Jurkat, Clone E6-1 (cell line): ENCODE results near the gene APPBP2.
"Not testable (repeated sequence)": the region's sequence is repeated elsewhere in the genome, so short reads cannot be mapped to it uniquely, and the experiment has no call there.

Source experiments
- DNase-seq: peaks from one replicate; pipeline ENCODE4 v3.0.0-alpha.2; 2011; ENCODE audit warnings: low read depth, low spot score
- H3K4me3 ChIP-seq: 2 replicates; pipeline ENCODE4 v1.5.1; 2011; ENCODE audit warnings: mild to moderate bottlenecking, low read length, control low read depth, moderate library complexity

Gene APPBP2

DNA sequence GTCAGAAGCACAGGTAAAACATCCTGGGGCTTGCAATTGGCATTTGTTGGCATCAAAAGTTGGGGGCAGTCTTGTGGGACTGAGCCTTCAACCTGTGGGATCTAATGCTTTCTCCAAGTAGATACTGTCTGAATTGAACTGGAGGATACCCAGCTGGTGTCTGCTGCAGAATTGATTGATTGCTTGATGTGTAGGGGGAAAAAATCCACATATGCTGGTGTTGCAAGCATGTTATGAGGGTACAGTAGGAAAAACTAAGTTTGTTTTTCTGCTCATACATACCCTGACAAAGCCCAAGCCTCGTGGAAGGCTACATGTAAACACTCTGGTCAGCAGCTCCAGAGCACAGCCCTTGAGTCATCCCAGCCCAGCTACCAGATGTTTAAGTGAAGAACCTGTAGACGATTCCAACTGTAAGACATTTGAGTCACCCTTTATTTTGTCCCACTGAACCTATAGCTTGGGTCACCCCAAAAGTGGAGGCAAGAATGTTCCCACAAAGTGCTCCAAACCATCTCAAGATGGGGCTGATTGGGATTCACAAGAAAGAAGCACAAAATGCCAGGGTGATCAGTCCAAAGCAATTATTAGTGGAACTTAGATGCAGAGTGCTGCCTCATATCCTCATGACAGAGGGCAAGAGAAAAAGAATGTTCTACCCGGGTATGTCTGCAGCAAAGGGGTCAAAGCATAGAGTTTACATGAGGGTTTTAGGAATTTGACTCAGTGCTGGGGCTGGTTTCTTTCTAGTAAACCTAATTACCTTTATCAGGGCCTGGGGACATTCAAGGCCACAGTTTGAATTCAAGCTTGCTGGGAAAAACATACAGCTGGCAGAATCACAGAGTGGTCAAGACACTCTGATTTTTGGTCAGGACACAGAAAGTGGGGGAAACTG, 9.6 kb upstream of the APPBP2 start:
- DNase-seq: no peak
- no peak overlapping the region for H3K4me3 ChIP-seq

DNA sequence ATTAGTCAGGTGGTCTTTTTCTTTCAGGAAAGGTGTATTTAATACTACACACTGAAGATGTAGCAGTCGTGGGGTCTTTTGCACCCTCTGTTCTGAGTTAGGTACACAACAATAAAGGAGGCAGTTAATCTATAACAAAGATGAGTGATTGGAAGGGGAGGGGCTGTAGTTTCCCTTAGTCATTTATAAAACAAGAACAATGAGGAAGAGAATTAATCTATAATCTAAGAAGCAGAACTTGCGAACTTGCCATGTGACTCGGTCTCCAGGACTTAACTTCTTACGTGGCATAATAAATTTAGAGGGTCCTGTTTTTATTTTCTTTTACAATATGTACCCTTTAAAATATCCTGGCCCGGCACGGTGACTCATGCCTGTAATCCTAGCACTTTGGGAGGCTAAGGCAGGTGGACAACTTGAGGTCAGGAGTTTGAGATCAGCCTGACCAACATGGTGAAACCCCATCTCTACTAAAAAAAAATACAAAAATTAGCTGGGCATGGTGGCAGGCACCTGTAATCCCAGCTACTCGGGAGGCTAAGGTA, 8.6 kb upstream of the APPBP2 start:
- DNase-seq: no peak
- H3K4me3 ChIP-seq: no peak overlapping the region

GRCh38 chr17:60534010-60534555, 8.0 kb upstream of the APPBP2 start:
- no peak for DNase-seq
- H3K4me3 ChIP-seq: no peak overlapping the region

DNA sequence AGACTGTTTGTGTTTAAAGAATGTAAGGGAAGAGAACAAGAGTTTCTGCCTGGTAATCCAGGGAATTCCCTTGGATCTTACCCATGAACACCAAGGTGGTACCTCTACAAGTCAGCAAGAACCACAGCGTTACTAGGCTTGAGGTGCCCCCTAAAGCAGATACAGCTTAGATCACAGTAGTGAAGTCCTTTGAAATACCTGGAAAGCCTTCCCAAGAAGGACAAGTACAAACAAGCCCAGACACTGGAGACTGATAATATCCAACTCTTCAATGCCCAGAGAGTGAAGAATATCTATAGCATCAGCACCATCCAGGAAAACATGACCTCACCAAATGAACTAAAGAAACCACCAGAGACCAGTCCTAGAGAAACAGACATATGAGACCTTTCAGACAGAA, 3.8 kb upstream of the APPBP2 start:
- DNase-seq: no peak
- H3K4me3 ChIP-seq: no peak overlapping the region

- no peak for DNase-seq
- H3K4me3 ChIP-seq: no peak overlapping the region
Measured at GRCh38 chr17:60528828-60529227, 2.8 kb upstream of the APPBP2 start.

DNA sequence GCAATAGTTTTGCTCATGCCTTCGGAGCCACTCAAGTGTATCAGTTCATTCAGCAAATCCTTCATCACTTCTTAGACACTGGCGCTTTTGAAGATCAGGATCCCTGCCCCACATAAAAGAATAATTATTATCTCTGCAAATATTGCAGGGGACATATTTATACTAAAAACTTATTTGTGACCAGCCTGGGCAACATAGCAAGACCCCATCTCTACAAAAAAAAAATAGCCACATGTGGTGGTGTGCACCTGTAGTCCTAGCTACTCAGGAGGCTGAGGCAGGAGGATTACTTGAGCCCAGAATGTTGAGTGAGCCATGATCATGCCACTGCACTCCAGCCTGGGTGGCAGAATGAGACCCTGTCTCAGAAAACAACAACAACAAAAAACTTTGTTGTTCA, 1.7 kb upstream of the APPBP2 start:
- H3K4me3 ChIP-seq: no peak overlapping the region
- no peak for DNase-seq

DNA sequence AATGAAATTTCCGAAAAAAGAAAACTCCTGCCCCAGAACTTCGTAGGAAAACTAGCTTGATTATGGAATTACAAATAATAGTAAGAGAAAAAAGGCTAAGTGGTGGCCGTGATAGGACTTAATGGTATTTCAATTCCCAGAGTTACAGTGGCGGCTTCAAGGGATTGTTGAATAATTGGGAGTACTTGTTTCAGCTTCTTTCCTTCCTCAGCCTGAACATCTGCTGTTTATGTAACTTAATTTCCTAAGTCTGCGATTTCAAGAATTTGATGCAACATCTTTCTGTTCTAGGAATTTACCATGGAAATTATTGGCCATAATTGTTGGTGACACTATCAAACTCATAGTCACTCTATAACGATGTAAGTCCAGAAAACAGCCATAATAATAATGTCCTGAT, 684 bp upstream of the APPBP2 start:
- no peak for DNase-seq
- H3K4me3 ChIP-seq: peak overlapping the region; percentile 99

DNA sequence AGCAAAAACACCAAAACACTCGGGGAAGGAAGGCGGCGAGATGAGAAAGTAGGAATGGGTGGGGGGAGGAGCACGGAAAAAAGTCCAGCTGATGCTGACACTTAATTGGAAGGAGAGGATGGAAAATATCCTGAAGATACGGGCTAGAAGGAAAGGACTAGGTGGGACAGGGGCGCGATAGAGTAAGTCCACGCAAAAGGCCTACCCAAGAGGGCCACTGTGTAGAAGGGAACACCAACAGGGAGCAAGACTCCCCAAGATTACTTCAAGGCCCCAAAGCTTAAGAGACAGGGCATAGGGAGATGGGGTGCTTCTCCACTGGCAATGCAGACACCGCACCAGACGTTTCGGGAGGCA, 736 bp downstream of the APPBP2 start:
- no peak for DNase-seq
- H3K4me3 ChIP-seq: peak overlapping the region; percentile 99

DNA sequence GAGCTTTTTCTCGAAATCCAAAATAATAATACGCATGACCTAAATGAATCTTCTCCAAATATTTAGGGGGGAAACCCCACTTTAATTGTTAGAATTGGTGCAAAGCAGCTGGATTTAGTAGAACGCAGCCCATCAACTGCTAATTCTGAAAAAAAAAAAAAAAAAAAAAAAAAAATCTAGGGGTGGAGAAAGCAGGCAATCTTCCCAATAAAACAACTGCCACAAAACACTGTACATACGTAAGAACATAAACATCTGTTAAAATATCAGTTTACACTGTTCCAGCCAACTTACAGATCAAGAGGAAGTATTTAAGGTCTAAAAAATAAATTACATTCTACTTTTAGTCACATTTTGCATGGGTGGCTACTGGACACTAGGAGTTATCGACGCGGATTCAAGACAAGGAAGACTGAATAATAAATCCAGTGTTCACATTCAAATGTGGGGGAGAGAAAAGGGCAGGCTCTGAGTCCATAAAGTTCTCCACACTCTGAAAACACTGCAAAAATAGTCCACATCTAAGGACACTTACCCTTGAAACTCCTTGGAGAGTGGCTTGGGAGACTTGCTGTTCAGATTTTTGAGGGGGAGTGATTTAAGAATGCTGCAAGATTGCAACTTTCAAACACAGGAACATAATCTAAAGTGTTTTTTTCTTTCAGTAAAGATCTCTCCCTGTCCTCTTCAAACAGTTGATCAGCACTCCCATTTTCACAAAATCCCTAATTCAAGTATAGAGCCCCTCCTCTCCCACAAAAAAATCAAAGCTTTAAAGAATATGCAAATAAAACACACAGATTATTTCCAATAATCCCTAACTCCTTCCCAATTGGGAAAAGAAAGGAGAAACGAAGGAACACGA, 1.3 kb downstream of the APPBP2 start:
- peak overlapping the region; percentile 99 for H3K4me3 ChIP-seq
- DNase-seq: no peak

DNA sequence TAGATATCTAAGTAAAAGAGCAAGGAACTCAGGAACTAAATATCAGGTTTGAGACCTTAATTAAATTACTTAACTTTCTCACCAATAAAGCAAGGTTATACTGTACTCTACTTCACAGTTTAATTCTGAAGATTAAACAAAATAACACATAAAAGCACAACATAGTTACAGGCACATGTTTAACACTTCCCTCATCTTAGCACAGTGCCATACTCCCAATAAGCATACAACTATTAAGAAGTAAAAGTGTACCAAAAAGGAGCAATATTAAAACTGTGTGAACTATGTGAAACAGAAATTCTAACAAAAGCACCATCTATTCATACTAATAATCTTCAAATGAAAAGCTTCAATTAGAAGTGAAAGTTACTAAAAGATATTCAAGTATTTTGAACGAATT, 2.2 kb downstream of the APPBP2 start:
- no peak for DNase-seq
- no peak overlapping the region for H3K4me3 ChIP-seq

GRCh38 chr17:60522889-60523626, 3.0 kb downstream of the APPBP2 start:
- no peak overlapping the region for H3K4me3 ChIP-seq

GRCh38 chr17:60519795-60520194, 6.2 kb downstream of the APPBP2 start:
- no peak overlapping the region for H3K4me3 ChIP-seq
- DNase-seq: no peak

More at GRCh38 chr17:60522889-60523626, 3.0 kb downstream of the APPBP2 start:
- no peak for DNase-seq

DNA sequence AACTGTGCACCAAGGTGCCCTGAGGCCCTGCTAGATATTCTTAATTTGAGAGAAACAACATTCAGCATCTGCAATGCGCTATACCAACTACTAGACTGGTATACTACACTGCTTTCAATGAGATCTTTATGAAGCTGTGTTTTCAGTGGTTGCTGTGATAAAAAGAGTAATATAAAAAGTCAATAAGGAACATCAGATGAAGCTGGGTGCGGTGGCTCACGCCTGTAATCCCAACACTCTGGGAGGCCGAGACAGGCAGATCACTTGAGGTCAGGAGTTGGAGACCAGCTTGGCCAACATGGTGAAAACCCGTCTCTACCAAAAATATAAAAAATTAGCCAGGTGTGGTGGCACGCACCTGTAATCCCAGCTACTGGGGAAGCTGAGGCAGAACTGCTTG, 10.4 kb downstream of the APPBP2 start:
- not testable (repeated sequence) for H3K4me3 ChIP-seq, DNase-seq

GRCh38 chr17:60515199-60515598, 10.8 kb downstream of the APPBP2 start:
- not testable (repeated sequence) for DNase-seq, H3K4me3 ChIP-seq

DNA sequence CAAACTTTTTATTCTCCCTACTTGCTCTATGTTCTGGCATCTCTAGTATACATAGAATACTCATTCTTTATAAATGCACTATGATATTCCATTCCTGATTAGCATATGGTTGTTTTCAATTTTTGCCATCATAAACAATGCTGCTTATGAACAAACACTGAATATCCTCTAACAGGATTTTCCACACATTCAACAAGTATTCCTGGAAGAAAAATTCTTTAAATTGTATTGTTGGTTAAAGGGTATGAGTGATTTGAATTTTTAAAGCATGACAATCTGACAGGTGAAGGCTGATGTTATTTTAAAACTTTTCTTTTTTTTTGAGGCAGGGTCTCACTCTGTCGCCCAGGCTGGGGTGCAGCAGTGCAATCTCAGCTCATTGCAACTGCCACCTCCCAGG, 11.5 kb downstream of the APPBP2 start:
- H3K4me3 ChIP-seq: no peak overlapping the region
- DNase-seq: no peak

DNA sequence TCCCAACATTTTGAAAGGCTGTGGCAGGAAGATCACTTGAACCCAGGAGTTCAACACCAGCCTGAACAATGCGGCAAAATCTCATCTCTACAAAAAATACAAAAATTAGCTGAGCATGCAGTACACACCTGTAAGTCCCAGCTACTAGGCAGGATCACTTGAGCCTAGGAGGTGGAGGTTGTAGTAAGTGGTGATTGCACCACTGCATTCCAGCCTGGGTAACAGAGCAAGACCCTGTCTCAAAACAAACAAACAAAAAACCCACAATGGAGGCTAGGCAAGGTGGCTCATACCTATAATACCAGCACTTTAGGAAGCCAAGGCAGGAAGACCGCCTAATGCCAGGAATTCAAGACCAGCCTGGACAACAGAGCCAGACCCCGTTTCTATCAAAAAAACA, 12.0 kb downstream of the APPBP2 start:
- no peak for DNase-seq
- H3K4me3 ChIP-seq: no peak overlapping the region

DNA sequence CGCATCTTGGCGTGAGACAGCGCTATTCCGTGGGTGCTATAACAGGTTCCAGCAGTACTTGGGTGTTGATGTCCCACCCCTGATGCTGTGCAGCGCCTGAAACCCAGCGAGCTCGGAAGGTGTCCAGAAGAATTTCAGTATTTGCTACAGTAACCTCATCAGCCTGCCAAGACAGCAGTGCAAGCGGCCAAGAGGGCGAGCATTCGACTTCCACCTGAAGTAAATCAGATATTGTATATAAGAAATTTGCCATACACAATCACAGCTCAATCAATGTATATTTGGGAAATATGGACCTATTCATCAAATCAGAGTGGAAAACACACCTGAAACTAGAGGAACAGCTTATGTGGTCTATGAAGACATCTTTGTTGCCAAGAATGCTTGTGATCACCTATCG, 13.0 kb downstream of the APPBP2 start:
- no peak overlapping the region for H3K4me3 ChIP-seq
- no peak for DNase-seq

DNA sequence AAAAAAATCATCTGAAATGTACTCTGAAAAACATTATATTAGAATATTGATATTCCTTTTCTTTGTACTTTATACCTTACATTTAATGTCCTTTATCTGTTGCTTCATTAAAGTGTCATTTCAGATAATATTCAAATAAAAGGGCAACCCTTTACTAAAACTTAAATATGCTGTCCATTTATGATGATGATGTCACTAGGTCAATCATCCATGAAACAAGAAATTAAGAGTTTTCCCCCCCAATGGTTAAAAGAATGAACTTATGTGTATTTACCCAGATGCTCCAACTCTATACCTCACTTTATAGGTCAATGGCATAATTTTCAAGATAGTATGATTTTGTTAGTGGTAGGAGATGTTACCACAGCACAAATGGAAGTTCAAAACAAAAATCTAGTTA, 15.3 kb downstream of the APPBP2 start:
- no peak for DNase-seq
- no peak overlapping the region for H3K4me3 ChIP-seq

GRCh38 chr17:60510031-60510430, 16.0 kb downstream of the APPBP2 start:
- H3K4me3 ChIP-seq: no peak overlapping the region
- DNase-seq: no peak
